IMR-90 (cell line): ENCODE measurements around the gene PCGF3. TPM values are rescaled to one million over a fixed set of nuclear protein-coding genes. Genes with fewer than 3 reads are reported as not detected.

Source experiments
- ATAC-seq: fragments of 200-7000 bp; cut with Tn5 transposase; 2 replicates; pipeline ENCODE4 v1.9.1; 2020; ENCODE audit warnings: low read depth, mild to moderate bottlenecking, moderate library complexity
- BruUV-seq: library from RNA; stranded (reverse); fragments of 400-500 nt; replicated peaks from 2 replicates; lab custom pipeline; 2021; lab: Mats Ljungman, UMichigan
- CTCF ChIA-PET: fragments of 300-600 bp; formaldehyde crosslinking; extraction: SDS; loops from one replicate; lab custom pipeline; 2021; ENCODE audit warnings: antibody characterized with exemption; lab: Yijun Ruan, JAX
- POLR2A ChIA-PET: fragments of 300-600 bp; sonication (Branson Sonifier 250); formaldehyde crosslinking; loops from one replicate; lab custom pipeline; 2022; ENCODE audit warnings: antibody characterized with exemption; ENCODE audit not compliant: unreplicated experiment; lab: Charles Lee
- DNase-seq: peaks from one replicate; pipeline ENCODE4 v3.0.0; 2013
- H2AFZ ChIP-seq: replicated peaks from 2 replicates; pipeline ENCODE3; 2013; ENCODE audit warnings: low read length, mild to moderate bottlenecking; ENCODE audit not compliant: poor library complexity
- H2AK5ac ChIP-seq: 2 replicates; pipeline ENCODE4 v1.6.1; 2013; ENCODE audit warnings: low read depth, low read length, inconsistent platforms
- H2AK9ac ChIP-seq: replicated peaks from 2 replicates; pipeline ENCODE3; 2013; ENCODE audit warnings: mild to moderate bottlenecking, low read depth, low read length, moderate library complexity; ENCODE audit not compliant: poor library complexity
- H2BK120ac ChIP-seq: 2 replicates; pipeline ENCODE4 v1.6.1; 2013; ENCODE audit warnings: low read depth, low read length, inconsistent platforms
- H2BK15ac ChIP-seq: 3 replicates; pipeline ENCODE4 v1.6.1; 2013; ENCODE audit warnings: low read depth, low read length, inconsistent platforms
- H2BK20ac ChIP-seq: 2 replicates; pipeline ENCODE4 v1.6.1; 2013; ENCODE audit warnings: low read depth, mild to moderate bottlenecking, inconsistent platforms, low read length, moderate library complexity
- H2BK5ac ChIP-seq: 2 replicates; pipeline ENCODE4 v1.6.1; 2013; ENCODE audit warnings: mild to moderate bottlenecking, low read depth, low read length, inconsistent platforms; ENCODE audit not compliant: poor library complexity, severe bottlenecking
- H3K14ac ChIP-seq: replicated peaks from 2 replicates; pipeline ENCODE4 v1.6.1; 2013; ENCODE audit warnings: low read depth, low read length, inconsistent platforms
- H3K18ac ChIP-seq: 2 replicates; pipeline ENCODE4 v1.6.1; 2013; ENCODE audit warnings: low read depth, low read length, control low read depth
- H3K23ac ChIP-seq: 2 replicates; pipeline ENCODE4 v1.6.1; 2013; ENCODE audit warnings: low read depth, low read length, inconsistent platforms
- H3K27ac ChIP-seq: 2 replicates; pipeline ENCODE4 v1.5.1; 2013; ENCODE audit warnings: mild to moderate bottlenecking, control low read depth, low read length; ENCODE audit not compliant: insufficient read depth
- H3K27me3 ChIP-seq: 2 replicates; pipeline ENCODE4 v1.6.1; 2013; ENCODE audit warnings: low read length; ENCODE audit not compliant: control insufficient read depth, insufficient read depth
- H3K36me3 ChIP-seq: 2 replicates; pipeline ENCODE4 v1.6.1; 2013; ENCODE audit warnings: low read length, mixed read lengths; ENCODE audit not compliant: control insufficient read depth, insufficient read depth
- H3K4ac ChIP-seq: 2 replicates; pipeline ENCODE4 v1.6.1; 2013; ENCODE audit warnings: low read depth, low read length, inconsistent platforms
- H3K4me1 ChIP-seq: 2 replicates; pipeline ENCODE4 v1.6.1; 2013; ENCODE audit warnings: low read length, mixed read lengths; ENCODE audit not compliant: control insufficient read depth, insufficient read depth
- H3K4me2 ChIP-seq: 2 replicates; pipeline ENCODE4 v1.6.1; 2013; ENCODE audit warnings: low read depth, mild to moderate bottlenecking, control low read depth, low read length, moderate library complexity
- H3K4me3 ChIP-seq: 2 replicates; pipeline ENCODE4 v1.5.1; 2013; ENCODE audit warnings: low read depth, mild to moderate bottlenecking, control low read depth, low read length, moderate library complexity; ENCODE audit not compliant: insufficient read depth
- H3K56ac ChIP-seq: 2 replicates; pipeline ENCODE4 v1.6.1; 2013; ENCODE audit warnings: low read length, inconsistent platforms; ENCODE audit not compliant: insufficient read depth; ENCODE audit errors: extremely low read depth
- H3K79me1 ChIP-seq, 2 experiments: 2 replicates each; pipeline ENCODE4 v1.6.1; 2013; ENCODE audit warnings: low read length in 2 of 2, inconsistent platforms in 1 of 2, low read depth in 1 of 2
- H3K9ac ChIP-seq: 2 replicates; pipeline ENCODE4 v1.6.1; 2013; ENCODE audit warnings: low read depth, low read length, control low read depth
- H3K9me1 ChIP-seq: 2 replicates; pipeline ENCODE4 v1.6.1; 2013; ENCODE audit warnings: low read length, inconsistent platforms; ENCODE audit not compliant: insufficient read depth
- H3K9me3 ChIP-seq: 2 replicates; pipeline ENCODE4 v1.6.1; 2013; ENCODE audit warnings: low read length; ENCODE audit not compliant: control insufficient read depth, insufficient read depth
- H4K20me1 ChIP-seq: 2 replicates; pipeline ENCODE4 v1.6.1; 2013; ENCODE audit warnings: low read length, inconsistent platforms; ENCODE audit not compliant: insufficient read depth
- H4K5ac ChIP-seq: 2 replicates; pipeline ENCODE4 v1.6.1; 2013; ENCODE audit warnings: mild to moderate bottlenecking, low read depth, low read length, control low read depth
- H4K8ac ChIP-seq, 2 experiments: 2 replicates each; pipeline ENCODE4 v1.6.1; 2013; ENCODE audit warnings: low read depth in 2 of 2, low read length in 2 of 2, control low read depth in 1 of 2, inconsistent platforms in 1 of 2
- H4K91ac ChIP-seq: 2 replicates; pipeline ENCODE4 v1.6.1; 2013; ENCODE audit warnings: low read depth, low read length, inconsistent platforms; ENCODE audit not compliant: insufficient read depth
- BHLHE40 ChIP-seq: fragments of 150-350 bp; IDR thresholded peaks from 2 replicates; pipeline ENCODE4 v1.6.1; 2016; ENCODE audit warnings: mild to moderate bottlenecking, low read depth, low read length
- CEBPB ChIP-seq: IDR thresholded peaks from 2 replicates; pipeline ENCODE4 v1.6.1; 2012; ENCODE audit warnings: low read depth, low read length, improper control_type of control experiment
- FOS ChIP-seq: fragments of 150-350 bp; IDR thresholded peaks from 2 replicates; pipeline ENCODE4 v1.6.1; 2016; ENCODE audit warnings: low read depth, low read length
- MXI1 ChIP-seq: IDR thresholded peaks from 2 replicates; pipeline ENCODE4 v1.6.1; 2012; ENCODE audit warnings: low read depth, mild to moderate bottlenecking, low read length, moderate library complexity, borderline replicate concordance
- NFE2L2 ChIP-seq: fragments of 150-350 bp; IDR thresholded peaks from 2 replicates; pipeline ENCODE4 v1.6.1; 2016; ENCODE audit warnings: low read depth, mild to moderate bottlenecking, low read length
- POLR2A ChIP-seq: IDR thresholded peaks from 2 replicates; pipeline ENCODE4 v1.6.1; 2012; ENCODE audit warnings: mild to moderate bottlenecking, low read depth, low read length
- RAD21 ChIP-seq: IDR thresholded peaks from 2 replicates; pipeline ENCODE4 v1.6.1; 2012; ENCODE audit warnings: low read length, improper control_type of control experiment
- RCOR1 ChIP-seq: IDR thresholded peaks from 2 replicates; pipeline ENCODE4 v1.6.1; 2012; ENCODE audit warnings: mild to moderate bottlenecking, low read length, improper control_type of control experiment; ENCODE audit not compliant: insufficient replicate concordance
- RFX5 ChIP-seq: IDR thresholded peaks from 2 replicates; pipeline ENCODE4 v1.8.0; 2012; ENCODE audit warnings: low read depth, mild to moderate bottlenecking, low read length, moderate library complexity
- SMC3 ChIP-seq: fragments of 150-350 bp; IDR thresholded peaks from 2 replicates; pipeline ENCODE4 v1.6.1; 2016; ENCODE audit warnings: low read depth, mild to moderate bottlenecking, antibody characterized with exemption, low read length, moderate library complexity
- USF2 ChIP-seq: fragments of 150-350 bp; IDR thresholded peaks from 2 replicates; pipeline ENCODE4 v1.6.1; 2017; ENCODE audit warnings: mild to moderate bottlenecking, antibody characterized with exemption, low read length, low read depth
- WGBS, 2 experiments: methylation state at CpG; one replicate each; pipeline versions ENCODE4 v1.1.5 to v1.1.7; 2013; ENCODE audit warnings: missing lambda C conversion rate in 2 of 2; ENCODE audit not compliant: insufficient read length in 1 of 2; ENCODE audit errors: extremely low coverage in 2 of 2; 5-methylcytosine and 5-hydroxymethylcytosine counted together
- dilution Hi-C: fragments of 300-500 bp; cut with HindIII; formaldehyde crosslinking; loops from one replicate; pipeline ENCODE4 v1.14.3; 2018; ENCODE audit warnings: low sequenced_read_pairs; ENCODE audit not compliant: unreplicated experiment
- in situ Hi-C: fragments of 300-500 bp; cut with MboI; formaldehyde crosslinking; loops from 3 replicates; pipeline ENCODE4 v1.14.3; 2019; ENCODE audit warnings: low sequenced_read_pairs, inconsistent platforms, mixed read lengths
- intact Hi-C: fragments of 100-400 bp; cut with micrococcal nuclease; formaldehyde crosslinking; loops from 2 replicates; pipeline ENCODE4 v1.10.0; 2022
- polyA plus RNA-seq, 3 experiments: library from polyadenylated mRNA; depleted of rRNA; stranded (reverse); fragments of >200 nt; gene quantifications; 2 replicates each; pipeline ENCODE4 v1.2.3, GENCODE V29; 2012; ENCODE audit warnings: low replicate concordance in 1 of 3
- total RNA-seq: library from RNA; depleted of rRNA; stranded (reverse); fragments of >200 nt; gene quantifications from 2 replicates; pipeline ENCODE4 v1.2.3, GENCODE V29; 2012
- TF ChIP-seq, protein P1 (sequence below): fragments of 150-350 bp; IDR thresholded peaks from 2 replicates; pipeline ENCODE4 v1.6.1; 2016; ENCODE audit warnings: low read depth, mild to moderate bottlenecking, low read length, moderate library complexity, borderline replicate concordance

Gene PCGF3
- total and polyA plus RNA-seq, 2 of the 4 experiments (the other 2 are of a cell fraction): 40.0 to 55.3 TPM

GRCh38 chr4:771464-771863, 65.8 kb downstream of the PCGF3 start:
- Histone ChIP-seq H3K27ac (no peak overlapping the region), H3K9me3 (no peaks in the 10 kb centered on the region), H2BK20ac (no peak overlapping the region), H3K18ac (no peak overlapping the region), H3K4me1 (peaks cover 2% of the 10 kb centered on the region), H4K8ac (no peak overlapping the region), H2BK120ac (no peak overlapping the region), H2BK15ac (no peak overlapping the region), H4K5ac (no peak overlapping the region), H3K4ac (no peak overlapping the region), H2AK9ac (no peak overlapping the region), H3K79me1 (peaks cover 32 to 73% of the 10 kb centered on the region in 2 experiments), H3K9me1 (peaks cover 7% of the 10 kb centered on the region), H3K4me3 (no peak overlapping the region), H3K14ac (no peak overlapping the region), H3K36me3 (peaks cover 55% of the 10 kb centered on the region), H3K4me2 (no peak overlapping the region), H3K23ac (no peak overlapping the region), H2BK5ac (no peak overlapping the region), H3K56ac (no peak overlapping the region), H3K9ac (no peak overlapping the region), H4K91ac (no peak overlapping the region), H2AK5ac (no peak overlapping the region), H4K20me1 (peaks cover 97% of the 10 kb centered on the region), H3K27me3 (no peaks in the 10 kb centered on the region), H2AFZ (no peak overlapping the region)
- ChIA-PET POLR2A (no interaction called here), CTCF (no interaction called here)
- ATAC-seq (no peak), DNase-seq (no peak)
- TF ChIP-seq CEBPB (no peak), SMC3 (no peak), RCOR1 (no peak), BHLHE40 (no peak), RAD21 (no peak), POLR2A (no peak), RFX5 (no peak), USF2 (no peak), FOS (no peak), NFE2L2 (no peak), MXI1 (no peak)
- TF ChIP-seq, protein P1, sequence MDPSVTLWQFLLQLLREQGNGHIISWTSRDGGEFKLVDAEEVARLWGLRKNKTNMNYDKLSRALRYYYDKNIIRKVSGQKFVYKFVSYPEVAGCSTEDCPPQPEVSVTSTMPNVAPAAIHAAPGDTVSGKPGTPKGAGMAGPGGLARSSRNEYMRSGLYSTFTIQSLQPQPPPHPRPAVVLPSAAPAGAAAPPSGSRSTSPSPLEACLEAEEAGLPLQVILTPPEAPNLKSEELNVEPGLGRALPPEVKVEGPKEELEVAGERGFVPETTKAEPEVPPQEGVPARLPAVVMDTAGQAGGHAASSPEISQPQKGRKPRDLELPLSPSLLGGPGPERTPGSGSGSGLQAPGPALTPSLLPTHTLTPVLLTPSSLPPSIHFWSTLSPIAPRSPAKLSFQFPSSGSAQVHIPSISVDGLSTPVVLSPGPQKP: no peak
- dilution Hi-C loops: no loop called here
- intact Hi-C loops: no loop called here
- in situ Hi-C loops: no loop called here
- no TSS peak for BruUV-seq
- WGBS, 2 experiments: 89% methylated on average over 4 of the region's 6 CpGs; no CpG with 5 or more reads in 1 of the 2 experiments
